H1 (cell line): Measurements from ENCODE around the gene SLC5A2. TPM values are rescaled to one million over a fixed set of nuclear protein-coding genes. Genes with fewer than 3 reads are reported as not detected.

Source experiments
- CTCF ChIA-PET: fragments of 300-600 bp; sonication (Branson Sonifier 250); formaldehyde crosslinking; loops from one replicate; lab custom pipeline; 2021; ENCODE audit not compliant: partially characterized antibody; lab: Charles Lee
- POLR2A ChIA-PET: fragments of 300-600 bp; sonication (Branson Sonifier 250); formaldehyde crosslinking; loops from one replicate; lab custom pipeline; 2021; ENCODE audit warnings: inconsistent platforms; ENCODE audit not compliant: partially characterized antibody; lab: Charles Lee
- DNase-seq, 2 experiments: peaks; one replicate each; pipeline versions ENCODE4 v3.0.0 to v3.0.0-alpha.2; 2010 to 2022; ENCODE audit warnings: low spot score in 2 of 2, low read depth in 1 of 2, mixed read lengths in 1 of 2
- FAIRE-seq: peaks from 2 replicates; lab custom pipeline; 2011; peaks lifted over from hg19 to GRCh38; lab: Jason Lieb, UNC
- H2AFZ ChIP-seq: 2 replicates; pipeline ENCODE4 v1.8.1; 2012; ENCODE audit warnings: low read length, inconsistent platforms
- H2AK5ac ChIP-seq: 2 replicates; pipeline ENCODE4 v1.6.1; 2013; ENCODE audit warnings: low read depth, low read length
- H2BK120ac ChIP-seq: replicated peaks from 2 replicates; pipeline ENCODE3; 2013; ENCODE audit warnings: low read depth, low read length, inconsistent platforms
- H2BK12ac ChIP-seq: 2 replicates; pipeline ENCODE4 v1.6.1; 2013; ENCODE audit warnings: low read depth, low read length
- H2BK15ac ChIP-seq: 2 replicates; pipeline ENCODE4 v1.6.1; 2013; ENCODE audit warnings: low read length
- H2BK20ac ChIP-seq: 2 replicates; pipeline ENCODE4 v1.6.1; 2013; ENCODE audit warnings: low read length
- H2BK5ac ChIP-seq: 2 replicates; pipeline ENCODE4 v1.6.1; 2013; ENCODE audit warnings: low read depth, low read length
- H3K14ac ChIP-seq: 2 replicates; pipeline ENCODE4 v1.6.1; 2013; ENCODE audit warnings: inconsistent platforms; ENCODE audit not compliant: insufficient read length
- H3K18ac ChIP-seq: 2 replicates; pipeline ENCODE4 v1.6.1; 2013; ENCODE audit warnings: low read length; ENCODE audit errors: extremely low read depth
- H3K23ac ChIP-seq: 2 replicates; pipeline ENCODE4 v1.6.1; 2013; ENCODE audit warnings: inconsistent platforms; ENCODE audit not compliant: insufficient read length
- H3K23me2 ChIP-seq: 2 replicates; pipeline ENCODE4 v1.6.1; 2013; ENCODE audit warnings: low read depth, low read length
- H3K27ac ChIP-seq: 2 replicates; pipeline ENCODE4 v1.6.1; 2011; ENCODE audit warnings: low read depth, low read length, inconsistent platforms
- H3K27me3 ChIP-seq, 4 experiments: replicated peaks in 1 of 4; 1 replicate in 1 of 4; 2 replicates in 3 of 4; pipeline versions ENCODE4 v1.6.1 to v1.8.1; 2011 to 2013; ENCODE audit warnings: low read length in 3 of 4, mild to moderate bottlenecking in 3 of 4, inconsistent platforms in 2 of 4, mixed read lengths in 2 of 4, moderate library complexity in 1 of 4; ENCODE audit not compliant: control insufficient read depth in 3 of 4, insufficient read depth in 3 of 4; ENCODE audit errors: extremely low read depth in 1 of 4
- H3K36me3 ChIP-seq, 4 experiments: 2 replicates each; pipeline versions ENCODE4 v1.6.1 to v1.8.1; 2011 to 2013; ENCODE audit warnings: mild to moderate bottlenecking in 4 of 4, low read length in 3 of 4, moderate library complexity in 2 of 4, control low read depth in 1 of 4, inconsistent platforms in 1 of 4; ENCODE audit not compliant: insufficient read depth in 4 of 4, control insufficient read depth in 2 of 4
- H3K4ac ChIP-seq: replicated peaks from 2 replicates; pipeline ENCODE3; 2013; ENCODE audit warnings: low read length, low read depth, mixed read lengths, inconsistent platforms; ENCODE audit not compliant: insufficient read length
- H3K4me1 ChIP-seq, 4 experiments: replicated peaks in 1 of 4; 1 replicate in 1 of 4; 2 replicates in 3 of 4; pipeline versions ENCODE4 v1.6.1 to v1.8.1; 2011 to 2013; ENCODE audit warnings: low read length in 3 of 4, inconsistent platforms in 2 of 4, mixed read lengths in 1 of 4; ENCODE audit not compliant: insufficient read depth in 4 of 4, control insufficient read depth in 3 of 4
- H3K4me2 ChIP-seq, 2 experiments: 2 replicates each; pipeline versions ENCODE4 v1.6.1 to v1.8.1; 2011 to 2013; ENCODE audit warnings: low read depth in 2 of 2, low read length in 2 of 2, control low read depth in 1 of 2, inconsistent platforms in 1 of 2, mild to moderate bottlenecking in 1 of 2; ENCODE audit not compliant: insufficient read depth in 1 of 2
- H3K4me3 ChIP-seq, 4 experiments: fragments of 200-600, 300-600 bp in 1 of 4; sonication (generic), shearing (Covaris generic), sonication (Bioruptor Twin) in 1 of 4; 2 replicates each; pipeline versions ENCODE4 v1.5.1 to v1.8.1; 2011 to 2016; ENCODE audit warnings: low read length in 4 of 4, low read depth in 3 of 4, control low read depth in 2 of 4, inconsistent platforms in 2 of 4, mild to moderate bottlenecking in 2 of 4, mixed read lengths in 1 of 4, moderate library complexity in 1 of 4; ENCODE audit not compliant: insufficient read depth in 2 of 4; ENCODE audit errors: extremely low read depth in 1 of 4
- H3K56ac ChIP-seq: replicated peaks from 2 replicates; pipeline ENCODE3; 2013; ENCODE audit warnings: low read depth, mild to moderate bottlenecking, mixed read lengths, low read length, inconsistent platforms; ENCODE audit not compliant: insufficient read length
- H3K79me1 ChIP-seq: 2 replicates; pipeline ENCODE4 v1.6.1; 2013; ENCODE audit warnings: low read depth, low read length, control low read depth
- H3K79me2 ChIP-seq, 2 experiments: 2 replicates each; pipeline versions ENCODE4 v1.6.1 to v1.8.1; 2012 to 2013; ENCODE audit warnings: low read length in 2 of 2, mild to moderate bottlenecking in 2 of 2, inconsistent platforms in 1 of 2; ENCODE audit not compliant: insufficient read depth in 2 of 2, control insufficient read depth in 1 of 2
- H3K9ac ChIP-seq, 4 experiments: replicated peaks in 1 of 4; 1 replicate in 1 of 4; 2 replicates in 3 of 4; pipeline versions ENCODE4 v1.6.1 to v1.8.1; 2011 to 2013; ENCODE audit warnings: low read depth in 3 of 4, low read length in 3 of 4, control low read depth in 2 of 4, mild to moderate bottlenecking in 2 of 4, moderate library complexity in 2 of 4, inconsistent platforms in 1 of 4; ENCODE audit errors: extremely low read depth in 1 of 4
- H3K9me3 ChIP-seq, 2 experiments: 2 replicates each; pipeline versions ENCODE4 v1.6.1 to v1.8.1; 2012 to 2013; ENCODE audit warnings: mild to moderate bottlenecking in 2 of 2, moderate library complexity in 2 of 2, control low read depth in 1 of 2, inconsistent platforms in 1 of 2, low read depth in 1 of 2, low read length in 1 of 2, mixed read lengths in 1 of 2; ENCODE audit not compliant: insufficient read depth in 2 of 2
- H4K20me1 ChIP-seq, 2 experiments: replicated peaks in 1 of 2; 2 replicates each; pipeline versions ENCODE3 to v1.8.1; 2011 to 2013; ENCODE audit warnings: inconsistent platforms in 2 of 2, low read length in 2 of 2, mild to moderate bottlenecking in 1 of 2; ENCODE audit not compliant: insufficient read depth in 2 of 2, control insufficient read depth in 1 of 2
- H4K5ac ChIP-seq: 2 replicates; pipeline ENCODE4 v1.6.1; 2013; ENCODE audit warnings: low read length, low read depth, mixed read lengths, inconsistent platforms; ENCODE audit not compliant: insufficient read length
- H4K8ac ChIP-seq: 2 replicates; pipeline ENCODE4 v1.8.0; 2013; ENCODE audit warnings: mild to moderate bottlenecking, moderate library complexity, low read length, inconsistent platforms; ENCODE audit not compliant: insufficient read depth; ENCODE audit errors: extremely low read depth
- H4K91ac ChIP-seq: replicated peaks from 2 replicates; pipeline ENCODE3; 2013; ENCODE audit warnings: low read length, mixed read lengths, inconsistent platforms; ENCODE audit not compliant: insufficient read length
- CBX5 ChIP-seq: fragments of 300-800, 300-1000 bp; sonication (generic); IDR thresholded peaks from 2 replicates; pipeline ENCODE4 v1.7.1; 2016; ENCODE audit warnings: antibody characterized with exemption, low read length, low read depth
- EZH2 ChIP-seq: fragments of 200-600 bp; sonication (generic); IDR thresholded peaks from 2 replicates; pipeline ENCODE4 v1.7.1; 2012; ENCODE audit warnings: low read depth, mild to moderate bottlenecking, moderate library complexity, low read length, inconsistent platforms; ENCODE audit not compliant: severe bottlenecking
- KDM5A ChIP-seq: fragments of 200-600 bp; IDR thresholded peaks from 2 replicates; pipeline ENCODE4 v1.7.1; 2012; ENCODE audit warnings: mild to moderate bottlenecking, low read length, inconsistent platforms, mixed read lengths
- POLR2A ChIP-seq, 2 experiments: IDR thresholded peaks; 1 replicate in 1 of 2; 2 replicates in 1 of 2; pipeline ENCODE4 v1.6.1; 2011; ENCODE audit warnings: low read depth in 2 of 2, low read length in 2 of 2, mild to moderate bottlenecking in 2 of 2; ENCODE audit errors: control extremely low read depth in 1 of 2
- POLR2AphosphoS5 ChIP-seq: IDR thresholded peaks from 2 replicates; pipeline ENCODE4 v1.6.1; 2011; ENCODE audit warnings: low read depth, low read length
- SIN3A ChIP-seq, 2 experiments: IDR thresholded peaks in 1 of 2; conservative IDR thresholded peaks in 1 of 2; 2 replicates each; pipeline ENCODE4 v1.6.1; 2011 to 2012; ENCODE audit warnings: low read length in 2 of 2, improper control_type of control experiment in 1 of 2, low read depth in 1 of 2, mild to moderate bottlenecking in 1 of 2
- SIRT6 ChIP-seq: IDR thresholded peaks from one replicate; pipeline ENCODE4 v1.7.1; 2012; ENCODE audit warnings: low read length, inconsistent platforms
- SP2 ChIP-seq: IDR thresholded peaks from 2 replicates; pipeline ENCODE4 v1.6.1; 2012; ENCODE audit warnings: mild to moderate bottlenecking, low read length, inconsistent platforms
- SUZ12 ChIP-seq: fragments of 200-600 bp; sonication (generic); IDR thresholded peaks from 2 replicates; pipeline ENCODE4 v1.6.1; 2012; ENCODE audit warnings: mild to moderate bottlenecking, inconsistent platforms, low read length, moderate library complexity, mixed read lengths
- TAF7 ChIP-seq: optimal IDR thresholded peaks from 2 replicates; pipeline ENCODE3; 2011; ENCODE audit warnings: low read depth, mild to moderate bottlenecking, inconsistent platforms, low read length, moderate library complexity, borderline replicate concordance
- TBP ChIP-seq: IDR thresholded peaks from 2 replicates; pipeline ENCODE4 v1.6.1; 2011; ENCODE audit warnings: low read depth, low read length, improper control_type of control experiment
- TCF12 ChIP-seq: IDR thresholded peaks from 2 replicates; pipeline ENCODE4 v1.6.1; 2011; ENCODE audit warnings: low read depth, mild to moderate bottlenecking, low read length
- polyA plus RNA-seq, 7 experiments: library from polyadenylated mRNA; depleted of rRNA in 3 of 7; stranded (reverse) in 5 of 7; unstranded in 2 of 7; fragments of >200 nt in 5 of 7; fragments of 200-250 nt in 2 of 7; gene quantifications; 1 replicate in 5 of 7; 2 replicates in 1 of 7; 4 replicates in 1 of 7; pipeline versions ENCODE4 v1.2.1 to v1.2.3, GENCODE V29; 2011 to 2013; ENCODE audit warnings: missing spikeins in 2 of 7, mixed read lengths in 2 of 7
- total RNA-seq: library from RNA; stranded (reverse); fragmentation: NEBNext Ultra II Directional; extraction: Animal tissue kit (Norgen Biotek cat#: 25700); gene quantifications from 2 replicates; pipeline ENCODE4 v1.2.1, GENCODE V29; 2021
- TF ChIP-seq, protein P1 (sequence below): IDR thresholded peaks from 2 replicates; pipeline ENCODE4 v1.6.1; 2011; ENCODE audit warnings: low read length, improper control_type of control experiment

The SLC5A2 gene
- total and polyA plus RNA-seq, 2 of the 8 experiments (the other 6 are each of a cell fraction or from before 2014, with no cell fraction given) = 0.56 to 4.4 TPM

DNA sequence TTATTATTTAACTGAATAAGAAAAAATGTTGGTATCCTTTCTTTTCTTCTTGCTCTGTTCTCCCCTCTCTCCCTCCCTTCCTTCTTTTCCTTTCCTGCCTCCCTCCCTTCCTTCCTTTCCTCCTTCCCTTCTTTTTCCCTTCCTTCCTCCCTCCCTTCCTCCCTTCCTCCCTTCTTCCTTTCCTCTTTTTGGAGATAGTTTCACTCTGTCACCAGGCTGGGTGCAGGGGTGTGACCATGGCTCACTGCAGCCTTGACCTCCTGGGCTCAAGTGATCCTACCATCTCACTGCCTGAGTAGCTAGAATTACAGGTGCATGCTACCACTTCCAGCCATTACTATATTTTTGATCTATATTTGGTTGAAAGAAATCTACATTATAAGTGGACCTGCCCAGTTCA, 31.0 kb downstream of the SLC5A2 start:
- Histone ChIP-seq H2BK20ac (no peak overlapping the region), H3K4me2 (no peak overlapping the region), H3K9ac (no peak overlapping the region), H3K23ac (no peak overlapping the region), H3K14ac (no peak overlapping the region), H4K20me1 (no peaks in the 10 kb centered on the region), H4K5ac (no peak overlapping the region), H2BK120ac (no peak overlapping the region), H3K18ac (no peak overlapping the region), H3K4me1 (peaks cover 0 to 4% (median 2%) of the 10 kb centered on the region in 4 experiments; a peak in 3 of 7 replicates), H2BK15ac (no peak overlapping the region), H3K4ac (no peak overlapping the region), H4K91ac (no peak overlapping the region), H2BK5ac (no peak overlapping the region), H3K23me2 (no peaks in the 10 kb centered on the region), H3K36me3 (no peaks in the 10 kb centered on the region), H3K27ac (no peak overlapping the region), H2AK5ac (no peak overlapping the region), H3K56ac (no peak overlapping the region), H2BK12ac (no peak overlapping the region), H3K79me1 (no peaks in the 10 kb centered on the region), H4K8ac (no peak overlapping the region), H3K4me3 (no peak overlapping the region), H3K79me2 (no peaks in the 10 kb centered on the region), H3K27me3 (no peaks in the 10 kb centered on the region), H3K9me3 (no peaks in the 10 kb centered on the region), H2AFZ (no peak overlapping the region)
- TF ChIP-seq EZH2 (no peak), POLR2A (IDR thresholded peaks at IDR 0.05; ENCODE audit: control extremely low read depth in 1 of 2, low read depth in 2 of 2, low read length in 2 of 2) (no peak), TAF7 (no peak), KDM5A (no peak), SUZ12 (no peak), SP2 (no peak), TBP (no peak), SIRT6 (no peak), POLR2AphosphoS5 (no peak), CBX5 (no peak), TCF12 (no peak), SIN3A (conservative IDR thresholded peaks at IDR 0.05 in 1 of 2, IDR thresholded peaks at IDR 0.05 in 1 of 2; ENCODE audit: low read depth in 1 of 2, low read length in 2 of 2) (no peak)
- TF ChIP-seq, protein P1, sequence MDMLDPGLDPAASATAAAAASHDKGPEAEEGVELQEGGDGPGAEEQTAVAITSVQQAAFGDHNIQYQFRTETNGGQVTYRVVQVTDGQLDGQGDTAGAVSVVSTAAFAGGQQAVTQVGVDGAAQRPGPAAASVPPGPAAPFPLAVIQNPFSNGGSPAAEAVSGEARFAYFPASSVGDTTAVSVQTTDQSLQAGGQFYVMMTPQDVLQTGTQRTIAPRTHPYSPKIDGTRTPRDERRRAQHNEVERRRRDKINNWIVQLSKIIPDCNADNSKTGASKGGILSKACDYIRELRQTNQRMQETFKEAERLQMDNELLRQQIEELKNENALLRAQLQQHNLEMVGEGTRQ = no peak
- DNase-seq = no peak
- POLR2A ChIA-PET = no interaction called here
- FAIRE-seq = no peak
- CTCF ChIA-PET = interaction anchor here (1.2 to 1.6 kb wide), 2 partner anchors 36 to 194 kb away, joined by 3 read pairs; no protein-coding TSS in a partner anchor
